Liver (tissue), 9 donors: ENCODE results near the gene DENND1C. TPM values are rescaled to one million over a fixed set of nuclear protein-coding genes. Genes with fewer than 3 reads are reported as not detected.

Experiments
- DNase-seq: peaks from one replicate; pipeline ENCODE4 v3.0.0-alpha.2; 2017; ENCODE audit warnings: low spot score
- H3K27ac ChIP-seq, 2 donors: one replicate each; pipeline ENCODE4 v1.7.0; 2013; ENCODE audit warnings: inconsistent platforms in 2 of 2, low read length in 2 of 2, control low read depth in 1 of 2, low read depth in 1 of 2, mild to moderate bottlenecking in 1 of 2
- H3K27me3 ChIP-seq, 4 donors: one replicate each; pipeline versions ENCODE4 v1.6.1 to v1.7.0; 2013; ENCODE audit warnings: low read length in 3 of 4, inconsistent platforms in 1 of 4, mild to moderate bottlenecking in 1 of 4, moderate library complexity in 1 of 4; ENCODE audit not compliant: control insufficient read depth in 4 of 4, insufficient read depth in 4 of 4
- H3K36me3 ChIP-seq, 4 donors: one replicate each; pipeline versions ENCODE4 v1.6.1 to v1.7.0; 2013; ENCODE audit warnings: low read length in 3 of 4, mild to moderate bottlenecking in 3 of 4, low read depth in 1 of 4, moderate library complexity in 1 of 4; ENCODE audit not compliant: control insufficient read depth in 4 of 4, insufficient read depth in 3 of 4
- H3K4me1 ChIP-seq, 4 donors: one replicate each; pipeline versions ENCODE4 v1.6.1 to v1.7.0; 2013; ENCODE audit warnings: low read length in 3 of 4, mild to moderate bottlenecking in 3 of 4, moderate library complexity in 1 of 4; ENCODE audit not compliant: control insufficient read depth in 4 of 4, insufficient read depth in 4 of 4
- H3K4me3 ChIP-seq, 3 donors: one replicate each; pipeline versions ENCODE4 v1.6.1 to v1.7.0; 2013; ENCODE audit warnings: low read length in 3 of 3, control low read depth in 1 of 3, low read depth in 1 of 3, mild to moderate bottlenecking in 1 of 3
- H3K9ac ChIP-seq, 2 donors: one replicate each; pipeline ENCODE4 v1.7.0; 2013; ENCODE audit warnings: low read length in 2 of 2, mild to moderate bottlenecking in 2 of 2, moderate library complexity in 2 of 2, control low read depth in 1 of 2, low read depth in 1 of 2
- H3K9me3 ChIP-seq, 4 donors: one replicate each; pipeline versions ENCODE4 v1.6.1 to v1.7.0; 2013; ENCODE audit warnings: low read length in 3 of 4; ENCODE audit not compliant: control insufficient read depth in 4 of 4
- ATF3 ChIP-seq: IDR thresholded peaks from 2 replicates; pipeline ENCODE4 v1.6.1; 2016; ENCODE audit warnings: antibody characterized with exemption
- CTCF ChIP-seq: fragments of 150-350 bp; IDR thresholded peaks from 2 replicates; pipeline ENCODE4 v1.5.1; 2017; ENCODE audit warnings: improper control_type of control experiment, low read depth, low read length; ENCODE audit not compliant: missing input control
- EGR1 ChIP-seq, 2 donors: IDR thresholded peaks; 2 replicates each; pipeline ENCODE4 v1.6.1; 2016 to 2018; ENCODE audit warnings: antibody characterized with exemption in 2 of 2, low read depth in 2 of 2
- FOXA1 ChIP-seq: IDR thresholded peaks from 2 replicates; pipeline ENCODE4 v1.6.1; 2016; ENCODE audit warnings: antibody characterized with exemption
- FOXA2 ChIP-seq: IDR thresholded peaks from 2 replicates; pipeline ENCODE4 v1.6.1; 2016; ENCODE audit warnings: antibody characterized with exemption
- GABPA ChIP-seq, 2 donors: IDR thresholded peaks in 1 of 2; conservative IDR thresholded peaks in 1 of 2; 2 replicates each; pipeline ENCODE4 v1.6.1; 2016; ENCODE audit warnings: antibody characterized with exemption in 2 of 2, mild to moderate bottlenecking in 1 of 2, moderate library complexity in 1 of 2
- HNF4A ChIP-seq, 2 donors: conservative IDR thresholded peaks; 2 replicates each; pipeline ENCODE4 v1.6.1; 2016; ENCODE audit warnings: antibody characterized with exemption in 2 of 2, mild to moderate bottlenecking in 2 of 2
- HNF4G ChIP-seq: IDR thresholded peaks from 2 replicates; pipeline ENCODE4 v1.6.1; 2016; ENCODE audit warnings: antibody characterized with exemption
- JUND ChIP-seq, 2 donors: IDR thresholded peaks; 2 replicates each; pipeline ENCODE4 v1.6.1; 2016; ENCODE audit warnings: antibody characterized with exemption in 2 of 2
- MAX ChIP-seq: IDR thresholded peaks from 2 replicates; pipeline ENCODE4 v1.6.1; 2016; ENCODE audit warnings: antibody characterized with exemption
- NR2F2 ChIP-seq: IDR thresholded peaks from 2 replicates; pipeline ENCODE4 v1.6.1; 2016; ENCODE audit warnings: antibody characterized with exemption
- RAD21 ChIP-seq, 2 donors: IDR thresholded peaks; 2 replicates each; pipeline ENCODE4 v1.6.1; 2016; ENCODE audit warnings: antibody characterized with exemption in 2 of 2, mild to moderate bottlenecking in 2 of 2
- RXRA ChIP-seq, 2 donors: IDR thresholded peaks; 2 replicates each; pipeline ENCODE4 v1.6.1; 2017 to 2018; ENCODE audit warnings: antibody characterized with exemption in 2 of 2, mild to moderate bottlenecking in 1 of 2
- SP1 ChIP-seq: IDR thresholded peaks from 2 replicates; pipeline ENCODE4 v1.6.1; 2018; ENCODE audit warnings: antibody characterized with exemption, mild to moderate bottlenecking
- TAF1 ChIP-seq: conservative IDR thresholded peaks from 2 replicates; pipeline ENCODE4 v1.6.1; 2016; ENCODE audit warnings: antibody characterized with exemption, mild to moderate bottlenecking
- YY1 ChIP-seq: IDR thresholded peaks from 2 replicates; pipeline ENCODE4 v1.6.1; 2016; ENCODE audit warnings: antibody characterized with exemption, mild to moderate bottlenecking
- WGBS: extraction: QIAGEN DNeasy Blood & Tissue Kit; methylation state at CpG from one replicate; pipeline ENCODE4 v1.1.7; 2013; 5-methylcytosine and 5-hydroxymethylcytosine counted together
- polyA plus RNA-seq, 2 donors: library from polyadenylated mRNA; stranded (reverse) in 1 of 2; unstranded in 1 of 2; fragments of 200-250 nt in 1 of 2; fragments of >200 nt in 1 of 2; fragmentation: Nextera tagmentation in 1 of 2; extraction: Ambion mirVana in 1 of 2; gene quantifications; one replicate each; pipeline versions ENCODE4 v1.2.1 to v1.2.3, GENCODE V29; 2013 to 2015
- total RNA-seq, 2 donors: library from RNA; depleted of rRNA; stranded (reverse); fragments of >200 nt; gene quantifications; one replicate each; pipeline ENCODE4 v1.2.3, GENCODE V29; 2014
- TF ChIP-seq, protein P1 (sequence below): IDR thresholded peaks from 2 replicates; pipeline ENCODE4 v1.6.1; 2016; ENCODE audit warnings: antibody characterized with exemption, mild to moderate bottlenecking
- TF ChIP-seq, protein P2 (sequence below): IDR thresholded peaks from 2 replicates; pipeline ENCODE4 v1.6.1; 2016; ENCODE audit warnings: antibody characterized with exemption
- donor health status: healthy.
- donor health status: healthy.
- donor health status: healthy.
- donor health status: healthy.
- donor health status: healthy.

DENND1C gene
- total and polyA plus RNA-seq, 4 donors: 0.99 to 1.5 (median 1.2) TPM

DNA sequence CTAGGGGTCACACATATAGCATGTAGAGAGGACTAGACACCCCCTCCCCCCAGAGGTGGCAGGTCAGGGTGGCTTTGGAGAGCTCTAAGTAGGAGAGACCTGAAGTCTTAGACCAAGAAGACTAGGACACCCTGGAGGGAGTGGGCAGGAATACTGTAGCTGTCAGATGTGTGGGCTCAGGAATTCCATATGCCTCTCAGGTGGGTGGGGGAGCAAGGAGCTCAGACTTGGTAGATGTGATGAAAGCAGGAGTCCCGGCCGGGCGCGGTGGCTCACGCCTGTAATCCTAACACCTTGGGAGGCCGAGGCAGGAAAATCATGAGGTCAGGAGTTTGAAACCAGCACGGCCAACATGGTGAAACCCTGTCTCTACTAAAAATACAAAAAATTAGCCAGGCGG lies 15.9 kb downstream of the DENND1C start:
- Histone ChIP-seq H3K4me1 (peaks cover 0 to 11% (median 6%) of the 10 kb centered on the region in 4 donors), H3K27me3 (no peaks in the 10 kb centered on the region), H3K27ac (no peak overlapping the region), H3K4me3 (no peak overlapping the region), H3K36me3 (peaks cover 3 to 9% (median 5%) of the 10 kb centered on the region in 4 donors), H3K9ac (no peak overlapping the region), H3K9me3 (no peaks in the 10 kb centered on the region)
- DNase-seq: no peak
- TF ChIP-seq FOXA2 (no peak), FOXA1 (no peak), RXRA (IDR thresholded peaks at IDR 0.05) (no peak), YY1 (no peak), HNF4G (no peak), CTCF (no peak), MAX (no peak), HNF4A (conservative IDR thresholded peaks at IDR 0.05) (no peak), SP1 (no peak), EGR1 (IDR thresholded peaks at IDR 0.05; ENCODE audit: low read depth in 2 of 2) (no peak), RAD21 (IDR thresholded peaks at IDR 0.05) (no peak), NR2F2 (no peak), ATF3 (no peak), GABPA (IDR thresholded peaks at IDR 0.05 in 1 of 2, conservative IDR thresholded peaks at IDR 0.05 in 1 of 2) (no peak), JUND (IDR thresholded peaks at IDR 0.05) (no peak), TAF1 (no peak)
- TF ChIP-seq, protein P1, sequence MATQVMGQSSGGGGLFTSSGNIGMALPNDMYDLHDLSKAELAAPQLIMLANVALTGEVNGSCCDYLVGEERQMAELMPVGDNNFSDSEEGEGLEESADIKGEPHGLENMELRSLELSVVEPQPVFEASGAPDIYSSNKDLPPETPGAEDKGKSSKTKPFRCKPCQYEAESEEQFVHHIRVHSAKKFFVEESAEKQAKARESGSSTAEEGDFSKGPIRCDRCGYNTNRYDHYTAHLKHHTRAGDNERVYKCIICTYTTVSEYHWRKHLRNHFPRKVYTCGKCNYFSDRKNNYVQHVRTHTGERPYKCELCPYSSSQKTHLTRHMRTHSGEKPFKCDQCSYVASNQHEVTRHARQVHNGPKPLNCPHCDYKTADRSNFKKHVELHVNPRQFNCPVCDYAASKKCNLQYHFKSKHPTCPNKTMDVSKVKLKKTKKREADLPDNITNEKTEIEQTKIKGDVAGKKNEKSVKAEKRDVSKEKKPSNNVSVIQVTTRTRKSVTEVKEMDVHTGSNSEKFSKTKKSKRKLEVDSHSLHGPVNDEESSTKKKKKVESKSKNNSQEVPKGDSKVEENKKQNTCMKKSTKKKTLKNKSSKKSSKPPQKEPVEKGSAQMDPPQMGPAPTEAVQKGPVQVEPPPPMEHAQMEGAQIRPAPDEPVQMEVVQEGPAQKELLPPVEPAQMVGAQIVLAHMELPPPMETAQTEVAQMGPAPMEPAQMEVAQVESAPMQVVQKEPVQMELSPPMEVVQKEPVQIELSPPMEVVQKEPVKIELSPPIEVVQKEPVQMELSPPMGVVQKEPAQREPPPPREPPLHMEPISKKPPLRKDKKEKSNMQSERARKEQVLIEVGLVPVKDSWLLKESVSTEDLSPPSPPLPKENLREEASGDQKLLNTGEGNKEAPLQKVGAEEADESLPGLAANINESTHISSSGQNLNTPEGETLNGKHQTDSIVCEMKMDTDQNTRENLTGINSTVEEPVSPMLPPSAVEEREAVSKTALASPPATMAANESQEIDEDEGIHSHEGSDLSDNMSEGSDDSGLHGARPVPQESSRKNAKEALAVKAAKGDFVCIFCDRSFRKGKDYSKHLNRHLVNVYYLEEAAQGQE: no peak
- TF ChIP-seq, protein P2, sequence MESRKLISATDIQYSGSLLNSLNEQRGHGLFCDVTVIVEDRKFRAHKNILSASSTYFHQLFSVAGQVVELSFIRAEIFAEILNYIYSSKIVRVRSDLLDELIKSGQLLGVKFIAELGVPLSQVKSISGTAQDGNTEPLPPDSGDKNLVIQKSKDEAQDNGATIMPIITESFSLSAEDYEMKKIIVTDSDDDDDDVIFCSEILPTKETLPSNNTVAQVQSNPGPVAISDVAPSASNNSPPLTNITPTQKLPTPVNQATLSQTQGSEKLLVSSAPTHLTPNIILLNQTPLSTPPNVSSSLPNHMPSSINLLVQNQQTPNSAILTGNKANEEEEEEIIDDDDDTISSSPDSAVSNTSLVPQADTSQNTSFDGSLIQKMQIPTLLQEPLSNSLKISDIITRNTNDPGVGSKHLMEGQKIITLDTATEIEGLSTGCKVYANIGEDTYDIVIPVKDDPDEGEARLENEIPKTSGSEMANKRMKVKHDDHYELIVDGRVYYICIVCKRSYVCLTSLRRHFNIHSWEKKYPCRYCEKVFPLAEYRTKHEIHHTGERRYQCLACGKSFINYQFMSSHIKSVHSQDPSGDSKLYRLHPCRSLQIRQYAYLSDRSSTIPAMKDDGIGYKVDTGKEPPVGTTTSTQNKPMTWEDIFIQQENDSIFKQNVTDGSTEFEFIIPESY: no peak
- WGBS: 96% methylated on average over 8 of the region's 8 CpGs
